Muscle of back (tissue), 11 donors: ENCODE measurements around the gene ZNF692. TPM values are rescaled to one million over a fixed set of nuclear protein-coding genes. Genes with fewer than 3 reads are reported as not detected.
"Not testable (repeated sequence)": the region's sequence is repeated elsewhere in the genome, so short reads cannot be mapped to it uniquely, and the experiment has no call there.

ENCODE experiments used
- DNase-seq, 3 donors: peaks; one replicate each; pipeline versions ENCODE4 v3.0.0 to v3.0.0-alpha.2; 2013
- polyA plus RNA-seq, 10 donors: library from polyadenylated mRNA; unstranded; fragments of 120-200 nt; gene quantifications; one replicate each; pipeline ENCODE4 v1.2.1, GENCODE V29; 2013; ENCODE audit not compliant: insufficient read length in 10 of 10

Gene ZNF692
- polyA plus RNA-seq, 10 donors = 19.1 to 47.5 (median 26.0) TPM

DNA sequence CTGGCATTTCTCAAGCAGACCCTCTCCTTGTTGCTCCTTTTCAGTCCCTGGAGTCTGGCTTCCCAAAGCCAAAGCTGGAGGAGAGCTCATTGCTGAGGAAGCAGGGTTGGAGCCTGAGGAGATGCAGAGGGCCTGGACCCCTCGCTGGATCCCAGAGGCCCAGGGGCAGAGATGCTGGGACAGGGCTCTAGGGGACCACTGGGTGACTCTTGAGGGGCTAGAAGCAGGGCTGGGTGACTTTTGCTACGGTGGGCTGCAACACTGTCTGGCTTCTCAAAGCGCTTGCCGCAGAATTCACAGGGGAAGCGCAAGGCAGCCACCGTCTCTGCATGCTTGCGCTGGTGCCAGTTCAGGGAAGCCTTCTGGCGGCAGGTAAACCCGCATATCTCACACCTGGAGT is 8.8 kb downstream of the ZNF692 start:
- DNase-seq = no peak

DNA sequence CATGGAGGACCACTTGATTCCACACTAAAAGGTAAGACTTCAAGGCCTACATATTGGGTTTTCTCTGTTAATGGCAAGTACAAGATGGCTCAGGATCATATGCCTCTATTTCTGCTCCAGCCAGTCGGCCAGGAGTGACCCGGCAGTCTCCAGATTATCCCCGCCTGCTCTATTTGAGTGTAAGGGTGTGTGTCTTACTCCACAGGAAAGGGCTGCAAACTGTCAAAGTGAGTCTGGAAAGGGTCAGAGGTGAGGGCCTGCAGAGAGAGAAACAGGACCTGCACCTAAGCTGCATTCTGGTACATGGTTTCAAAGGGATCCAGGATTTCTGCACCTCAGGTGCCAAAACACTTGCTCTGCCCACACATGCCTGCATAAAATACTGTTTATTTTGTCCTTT is 9.2 kb downstream of the ZNF692 start:
- DNase-seq = no peak

DNA sequence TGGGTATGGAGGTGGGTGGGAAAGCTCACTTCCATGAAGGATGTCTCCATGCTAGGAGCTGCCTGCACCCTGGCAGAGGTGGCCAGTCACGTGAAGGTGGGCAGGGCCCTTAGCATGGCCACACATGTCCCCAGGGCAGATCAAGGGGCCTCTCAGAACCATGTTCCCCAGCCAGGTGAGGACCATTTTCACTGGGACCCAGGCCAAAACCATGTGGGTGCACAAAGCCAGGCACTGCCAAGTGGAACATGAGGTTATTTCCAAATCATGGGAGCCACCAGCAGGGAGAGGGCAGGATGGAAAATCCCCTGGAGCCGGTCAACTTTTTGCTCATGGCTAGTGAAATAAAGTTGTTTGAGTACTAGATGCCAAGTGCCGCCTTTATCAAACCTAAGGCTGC is 9.7 kb downstream of the ZNF692 start:
- no peak for DNase-seq

DNA sequence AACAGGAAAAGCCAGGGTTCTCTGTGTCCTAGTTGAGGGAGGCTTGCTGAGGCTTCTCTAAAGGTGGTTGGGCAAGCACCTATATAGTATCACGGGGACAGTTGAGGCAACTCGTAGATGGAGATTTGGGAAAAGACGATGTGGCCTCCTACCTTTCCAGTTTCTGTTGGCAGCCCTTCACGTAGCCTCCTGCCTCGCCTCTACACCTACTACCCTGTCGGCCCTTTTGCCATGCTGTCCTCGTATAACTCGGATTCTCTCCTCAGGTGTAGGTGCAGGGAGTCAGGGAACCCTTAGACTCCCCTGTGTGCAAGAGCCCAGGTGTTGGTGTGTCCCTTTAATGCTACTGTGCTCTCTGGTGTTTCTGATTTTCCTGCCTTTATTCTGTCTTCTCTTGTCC is 10.3 kb downstream of the ZNF692 start:
- DNase-seq = no peak

DNA sequence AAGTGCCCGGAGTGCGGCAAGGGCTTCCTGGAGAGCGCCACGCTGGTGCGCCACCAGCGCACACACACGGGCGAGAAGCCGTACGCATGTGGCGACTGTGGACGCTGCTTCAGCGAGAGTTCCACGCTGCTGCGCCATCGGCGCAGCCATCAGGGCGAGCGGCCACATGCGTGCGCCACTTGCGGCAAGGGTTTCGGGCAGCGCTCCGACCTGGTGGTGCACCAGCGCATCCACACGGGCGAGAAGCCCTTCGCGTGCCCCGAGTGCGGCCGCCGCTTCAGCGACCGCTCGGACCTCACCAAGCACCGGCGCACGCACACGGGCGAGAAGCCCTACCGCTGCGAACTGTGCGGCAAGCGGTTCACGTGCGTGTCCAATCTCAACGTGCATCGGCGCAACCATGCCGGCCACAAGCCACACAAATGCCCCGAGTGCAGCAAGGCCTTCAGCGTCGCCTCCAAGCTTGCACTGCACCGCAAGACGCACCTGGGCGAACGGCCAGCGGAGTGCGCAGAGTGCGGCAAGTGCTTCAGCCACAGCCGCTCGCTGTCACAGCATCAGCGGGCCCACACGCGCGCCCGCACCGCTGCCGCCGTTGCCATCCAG is 10.8 kb downstream of the ZNF692 start:
- no peak for DNase-seq

DNA sequence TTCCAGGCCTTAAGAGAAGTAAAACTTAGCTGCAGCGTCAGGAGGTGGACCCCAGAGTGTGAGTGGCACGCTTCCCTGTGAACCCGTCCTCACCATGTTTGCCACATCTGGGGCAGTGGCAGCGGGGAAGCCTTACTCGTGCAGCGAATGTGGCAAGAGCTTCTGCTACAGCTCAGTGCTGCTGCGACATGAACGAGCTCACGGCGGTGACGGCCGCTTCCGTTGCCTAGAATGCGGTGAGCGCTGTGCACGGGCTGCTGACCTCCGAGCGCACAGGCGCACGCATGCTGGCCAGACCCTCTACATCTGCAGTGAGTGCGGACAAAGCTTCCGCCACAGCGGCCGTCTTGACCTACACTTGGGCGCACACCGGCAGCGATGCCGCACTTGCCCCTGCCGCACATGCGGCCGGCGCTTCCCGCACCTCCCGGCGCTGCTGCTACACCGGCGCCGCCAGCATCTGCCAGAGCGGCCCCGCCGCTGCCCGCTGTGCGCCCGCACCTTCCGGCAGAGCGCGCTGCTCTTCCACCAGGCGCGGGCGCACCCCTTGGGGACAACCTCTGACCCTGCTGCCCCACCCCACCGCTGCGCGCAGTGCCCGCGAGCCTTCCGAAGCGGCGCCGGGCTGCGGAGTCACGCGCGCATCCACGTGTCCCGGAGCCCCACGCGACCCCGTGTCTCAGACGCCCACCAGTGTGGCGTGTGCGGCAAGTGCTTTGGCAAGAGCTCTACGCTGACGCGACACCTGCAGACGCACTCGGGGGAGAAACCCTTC is 11.5 kb downstream of the ZNF692 start:
- DNase-seq = no peak

DNA sequence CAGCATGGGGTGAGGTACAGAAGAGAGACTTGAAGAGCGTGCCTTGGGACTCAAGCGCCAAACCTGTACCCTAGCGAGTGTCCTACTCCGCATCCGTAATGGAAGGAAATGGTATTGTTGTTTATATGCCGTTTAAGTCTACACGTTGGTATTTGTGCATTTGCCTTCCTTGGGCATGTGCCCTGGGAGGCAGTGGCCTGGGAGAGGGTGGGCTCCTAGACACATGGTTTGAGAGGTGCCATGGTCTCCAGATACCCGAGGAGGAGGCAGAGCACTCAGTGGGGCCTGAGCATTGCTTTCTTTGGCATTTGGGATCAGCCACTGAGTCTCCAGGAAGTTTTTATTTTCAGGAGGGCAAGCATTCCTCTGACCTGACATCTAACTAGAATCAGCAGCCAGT is 14.4 kb downstream of the ZNF692 start:
- no peak for DNase-seq

DNA sequence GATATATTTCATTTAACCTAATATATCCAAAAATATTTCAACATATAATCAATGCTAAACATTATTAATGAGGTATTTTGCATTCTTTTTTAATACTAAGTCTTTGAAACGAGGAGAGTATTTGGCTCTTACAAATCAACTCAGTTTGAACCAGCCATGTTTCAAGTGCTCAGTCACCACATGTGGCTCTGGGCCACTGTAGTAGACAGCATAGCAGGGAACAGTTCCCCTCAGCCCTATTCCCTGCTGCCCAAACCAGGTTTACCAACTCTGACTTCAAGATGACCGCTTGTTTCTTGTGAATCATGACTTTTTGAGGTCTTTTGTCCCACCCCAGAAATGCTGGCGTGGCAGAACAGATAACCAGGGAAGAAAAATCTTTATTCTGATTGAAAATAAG is 15.2 kb downstream of the ZNF692 start:
- DNase-seq = no peak

DNA sequence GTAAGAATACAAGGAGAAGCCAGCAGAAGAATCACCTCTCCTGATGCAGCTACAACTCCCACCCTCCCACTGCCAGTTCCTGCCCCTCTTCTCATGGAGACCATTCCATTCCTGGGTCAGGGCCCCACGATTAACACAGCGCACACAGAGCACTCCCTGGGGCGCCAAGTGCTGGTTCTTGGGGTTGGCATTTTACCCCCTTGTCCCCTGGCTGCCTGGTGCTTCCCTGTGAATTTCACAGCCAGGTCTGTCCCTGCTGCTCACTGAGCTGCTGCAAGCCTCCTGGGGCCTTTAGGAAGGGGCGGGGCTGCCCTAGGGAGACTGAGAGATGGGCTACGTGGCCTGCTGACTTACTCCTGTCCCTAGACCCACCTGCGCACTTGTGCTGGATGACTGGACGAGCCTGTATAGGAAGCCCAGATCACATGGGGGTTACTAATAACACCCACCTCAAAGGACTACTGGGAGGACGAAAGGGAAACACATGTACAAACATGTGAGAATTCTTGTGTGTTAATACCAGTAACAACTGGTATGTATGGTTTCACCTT is 16.0 kb downstream of the ZNF692 start:
- DNase-seq = no peak

DNA sequence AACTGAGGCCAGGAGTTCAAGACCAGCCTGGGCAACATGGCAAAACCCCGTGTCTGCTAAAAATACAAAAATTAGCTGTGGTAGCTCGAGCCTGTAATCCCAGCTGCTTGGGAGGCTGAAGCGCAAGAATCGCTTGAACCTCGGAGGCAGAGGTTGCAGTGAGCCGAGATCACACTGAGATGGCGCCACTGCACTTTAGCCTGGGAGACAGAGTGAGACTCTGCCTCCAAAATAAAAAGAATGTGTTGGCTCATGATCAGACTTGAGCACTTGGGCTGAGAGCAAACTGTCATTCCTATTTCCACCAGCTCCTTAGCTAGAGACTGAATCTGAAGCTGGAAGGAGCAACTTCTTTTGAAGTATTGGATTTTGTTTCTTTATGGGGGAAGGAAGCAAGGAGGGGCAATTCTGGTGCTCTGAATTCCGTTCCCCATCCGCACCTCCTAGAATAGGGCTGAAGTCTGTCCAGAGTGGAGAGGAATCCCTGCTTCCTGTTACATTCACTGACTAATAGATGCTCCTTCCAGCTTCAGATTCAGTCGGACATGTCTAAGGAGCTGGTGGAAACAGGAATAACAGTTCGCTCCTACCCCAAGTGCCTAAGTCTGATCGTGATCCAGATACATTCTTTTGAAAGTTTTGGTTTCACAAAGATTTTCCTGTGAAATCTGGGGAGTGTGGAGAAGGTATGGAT is 17.0 kb downstream of the ZNF692 start:
- peak; percentile 57 to 78 (median 70) for DNase-seq

DNA sequence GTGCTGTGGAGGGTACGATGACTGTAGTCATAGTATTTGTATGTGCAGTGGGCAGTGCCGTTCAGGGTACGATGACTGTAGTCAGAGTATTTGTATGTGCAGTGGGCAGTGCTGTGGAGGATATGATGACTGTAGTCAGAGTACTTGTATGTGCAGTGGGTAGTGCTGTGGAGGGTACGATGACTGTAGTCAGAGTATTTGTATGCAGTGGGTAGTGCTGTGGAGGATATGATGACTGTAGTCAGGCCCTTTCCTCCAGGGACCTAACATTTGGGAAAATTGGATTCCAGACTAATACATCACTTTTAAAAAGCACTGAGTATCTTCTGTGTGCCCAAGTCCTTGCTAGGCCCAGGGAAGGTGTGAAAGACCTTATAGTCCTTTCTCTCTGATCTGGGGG is 17.9 kb downstream of the ZNF692 start:
- no peak for DNase-seq

DNA sequence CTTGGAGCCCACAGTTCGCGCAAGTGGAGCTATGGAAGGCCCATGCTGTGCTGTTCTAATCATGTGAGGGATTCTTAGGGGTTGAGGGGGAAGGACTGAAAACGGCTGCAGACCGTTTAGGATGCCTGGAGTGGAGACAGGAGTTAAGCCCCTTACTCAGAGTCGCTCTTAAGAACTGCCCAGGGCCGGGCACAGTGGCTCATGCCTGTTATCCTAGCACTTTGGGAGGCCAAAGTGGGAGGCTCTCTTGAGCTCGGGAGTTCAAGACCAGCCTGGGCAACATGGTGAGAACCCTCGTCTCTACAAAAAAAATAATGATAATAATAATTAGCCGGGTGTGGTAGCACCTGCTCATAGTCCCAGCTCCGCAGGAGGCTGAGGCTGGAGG is 19.7 kb downstream of the ZNF692 start:
- DNase-seq = no peak

DNA sequence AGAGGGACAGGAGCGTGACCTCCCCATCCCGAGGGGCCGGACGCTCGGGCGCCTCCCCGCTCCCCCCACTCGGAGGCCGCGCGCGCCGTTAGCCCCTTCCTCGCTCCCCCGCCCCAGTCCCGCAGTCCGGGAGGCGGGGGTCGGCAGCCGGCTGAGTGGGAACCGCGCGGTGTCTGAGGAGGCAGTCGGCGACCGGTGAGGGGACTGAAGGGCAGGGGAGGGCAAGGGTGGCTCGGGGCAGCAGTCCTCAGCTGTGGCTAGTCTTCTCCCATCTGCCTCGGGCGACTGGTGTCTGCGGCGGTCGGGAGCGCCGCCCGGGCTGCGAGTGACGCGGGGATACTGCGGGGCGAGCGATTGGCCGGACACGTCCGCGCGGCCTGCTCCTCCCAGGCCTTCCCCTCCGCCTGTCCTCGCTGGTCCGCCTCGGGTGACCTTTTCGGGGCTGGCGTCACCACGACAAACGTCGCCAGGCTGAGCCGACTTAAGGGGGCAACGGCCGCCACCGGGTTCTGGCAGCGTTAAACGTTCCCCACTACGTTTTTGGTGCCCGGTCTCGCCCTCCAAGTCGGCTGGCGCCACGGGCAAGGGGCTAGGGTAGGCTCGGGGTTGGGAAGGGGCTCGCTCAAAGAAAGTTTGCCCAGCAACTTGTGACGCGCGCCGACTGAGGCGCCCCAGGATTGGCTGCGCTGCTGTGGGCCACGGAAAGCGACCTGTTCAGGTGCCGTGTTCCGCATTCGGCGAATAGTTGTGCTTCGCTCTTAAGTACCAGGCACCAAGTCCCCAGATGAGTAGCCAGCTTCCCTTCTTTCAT is 20.3 kb downstream of the ZNF692 start:
- peak; percentile 83 to 97 (median 92) for DNase-seq

DNA sequence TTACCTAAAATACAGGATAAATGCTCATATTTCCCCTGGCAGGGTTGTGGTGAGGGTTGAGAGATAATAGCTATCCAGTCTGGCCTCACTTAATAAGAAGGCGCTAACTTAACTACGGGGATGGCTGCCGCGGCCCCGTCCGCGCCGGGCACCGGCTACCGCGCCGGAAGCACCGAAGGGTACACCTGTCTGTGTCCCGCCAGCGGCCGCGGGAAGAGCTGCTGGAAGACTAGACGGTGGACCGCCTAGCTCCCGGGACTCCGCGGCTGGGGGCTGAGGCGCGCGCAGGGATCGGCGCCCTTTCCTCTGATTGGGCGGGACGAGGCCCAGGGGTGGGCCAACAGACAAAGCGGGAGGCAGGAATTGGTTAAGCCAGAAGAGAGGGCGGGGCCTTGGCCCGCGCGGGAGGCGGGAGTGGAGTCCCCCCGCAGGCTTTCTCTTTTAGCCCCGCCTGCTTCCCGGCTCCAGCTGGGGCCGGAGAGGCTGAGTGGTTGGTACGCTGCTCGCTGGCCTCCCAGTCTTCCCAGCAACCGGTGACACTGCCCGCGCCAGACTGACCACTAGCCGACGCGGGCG is 21.0 kb downstream of the ZNF692 start, which contains the start of gene ZNF672:
ZNF672 (plus strand) TSS at position 444 of the 576 bp plus-strand sequence. CDS start 9,051 bp downstream, outside the sequence.
- DNase-seq = peak; percentile 98 to 99 (median 99)

DNA sequence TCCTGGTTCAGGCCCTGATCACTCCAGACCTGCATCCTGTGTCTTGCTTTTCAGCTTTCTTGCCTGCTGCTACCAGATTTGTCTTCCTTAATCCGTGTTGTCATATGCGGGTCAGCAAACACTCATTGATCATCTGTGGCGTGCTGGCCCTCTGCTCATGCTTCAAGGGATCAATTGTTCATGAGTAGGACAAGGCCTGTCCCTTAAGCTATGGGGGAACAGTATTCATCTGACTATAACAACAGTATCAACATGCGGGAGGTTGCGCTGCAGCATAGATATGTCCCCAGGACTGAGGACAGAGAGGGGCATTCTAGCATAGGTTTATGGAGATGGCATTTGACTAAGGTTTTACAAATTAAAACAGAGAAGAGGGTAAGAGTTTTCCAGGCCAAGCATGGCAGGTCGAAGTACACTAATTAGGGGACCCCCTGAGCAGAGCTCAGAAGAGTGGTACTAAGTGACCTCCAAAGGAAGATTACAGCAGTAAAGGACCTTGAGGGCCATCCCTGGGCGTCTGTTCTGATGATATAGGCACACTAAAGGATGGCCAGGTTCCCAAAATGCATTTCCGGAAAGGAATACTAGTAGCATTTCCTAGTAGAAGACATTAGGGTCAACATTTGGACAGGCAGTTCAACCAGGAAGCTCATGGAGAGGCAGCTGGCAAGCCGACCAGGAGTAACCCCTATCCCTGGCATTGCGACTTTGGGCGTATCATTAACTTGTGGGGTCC is 21.7 kb downstream of the ZNF692 start:
- DNase-seq = no peak

DNA sequence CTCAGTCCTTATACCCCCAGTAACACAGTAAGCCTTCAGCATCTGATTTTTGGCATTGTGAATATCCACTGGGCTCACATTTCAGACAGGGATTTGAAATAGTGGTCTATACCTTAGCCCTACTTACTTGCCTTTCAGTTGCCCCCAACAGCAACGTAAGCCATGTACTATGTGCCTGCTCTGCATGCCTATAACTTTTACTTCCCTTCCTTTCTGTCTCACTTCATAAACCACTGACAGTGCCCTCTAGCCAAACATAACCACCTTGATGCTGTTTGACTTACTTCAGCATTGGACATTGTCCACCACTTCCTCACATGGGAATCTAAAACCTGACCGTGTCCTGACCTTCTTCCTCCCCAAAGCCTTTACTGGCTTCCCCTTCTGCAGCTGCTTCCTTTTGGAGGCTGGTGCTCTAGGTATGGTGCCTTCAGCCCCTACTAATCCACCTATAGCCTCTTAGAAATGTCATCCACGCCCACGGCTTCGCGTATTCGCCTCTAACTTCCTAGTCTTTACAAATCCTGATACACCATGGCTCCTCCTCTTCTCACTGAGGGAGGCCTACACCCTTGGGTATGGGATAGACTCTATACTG is 24.4 kb downstream of the ZNF692 start:
- DNase-seq = peak in 1 of 3 donors; percentile 24

DNA sequence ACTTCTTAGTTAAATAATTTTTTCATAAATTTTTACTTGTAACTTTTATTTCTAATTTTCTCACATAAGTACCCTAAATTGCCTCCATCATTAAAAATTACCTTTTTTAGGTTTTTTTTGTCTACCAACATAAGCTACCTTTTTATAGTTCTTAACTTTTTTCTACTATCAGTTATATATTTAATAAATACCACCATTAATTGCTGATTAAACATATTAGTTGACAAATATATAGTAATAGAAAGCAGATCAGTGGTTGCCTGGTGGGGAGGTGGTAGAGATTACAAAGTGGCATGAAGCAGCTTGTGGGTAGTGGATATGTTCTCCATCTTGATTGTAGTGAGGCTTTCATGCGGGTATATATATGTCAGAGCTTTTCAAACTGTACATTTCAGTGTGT is 27.0 kb downstream of the ZNF692 start:
- DNase-seq = no peak

DNA sequence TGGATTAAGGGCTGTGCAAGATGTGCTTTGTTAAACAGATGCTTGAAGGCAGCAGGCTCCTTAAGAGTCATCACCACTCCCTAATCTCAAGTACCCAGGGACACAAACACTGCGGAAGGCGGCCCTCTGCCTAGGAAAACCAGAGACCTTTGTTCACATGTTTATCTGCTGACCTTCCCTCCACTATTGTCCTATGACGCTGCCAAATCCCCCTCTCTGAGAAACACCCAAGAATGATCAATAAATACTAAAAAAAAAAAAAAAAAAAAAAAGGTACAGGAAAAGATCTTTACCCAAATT is 28.2 kb downstream of the ZNF692 start:
- DNase-seq = not testable (repeated sequence)

DNA sequence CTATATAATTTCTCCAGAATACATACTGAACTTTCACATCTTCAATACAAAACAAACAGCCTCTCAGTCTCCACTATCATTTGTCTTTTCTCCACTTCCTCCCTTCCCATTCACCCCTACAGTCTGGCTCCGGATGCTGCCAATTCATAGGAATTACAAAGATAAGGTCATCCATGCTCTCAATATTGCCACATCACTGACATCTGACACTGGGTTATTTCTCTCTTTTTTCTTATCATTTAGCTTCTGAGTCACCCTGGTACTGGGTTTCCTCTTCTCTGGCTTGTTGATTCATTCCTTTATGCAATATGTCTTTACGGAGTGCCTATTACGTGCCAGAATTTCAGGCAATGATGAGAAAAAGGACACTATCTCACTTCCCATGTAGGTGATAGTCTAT is 30.0 kb downstream of the ZNF692 start:
- DNase-seq = no peak
